Measurements from ENCODE around the gene MUC3A.
"Not testable (repeated sequence)": the region's sequence is repeated elsewhere in the genome, so short reads cannot be mapped to it uniquely, and the experiment has no call there.

The MUC3A gene

DNA sequence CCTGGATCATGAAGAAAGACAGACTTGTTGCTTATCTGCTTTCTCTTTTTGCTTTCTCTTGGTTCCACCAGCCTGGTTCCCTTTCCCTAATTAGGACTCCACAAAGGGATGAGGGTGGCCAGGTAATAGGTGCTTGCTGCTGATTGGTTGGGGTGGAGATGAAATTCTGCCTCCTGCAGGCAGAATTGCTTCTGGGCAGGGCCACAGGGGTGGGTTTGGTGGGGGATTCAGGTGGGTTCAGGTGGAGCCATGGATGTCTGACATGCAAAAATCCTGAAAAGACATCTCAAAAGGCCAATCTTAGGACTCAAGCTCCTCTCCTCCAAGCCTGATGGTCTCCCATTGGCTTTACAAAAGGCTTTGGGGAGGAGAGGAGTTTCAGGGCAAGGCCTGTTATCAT, 28.3 kb upstream of the MUC3A start:
- no peak overlapping the region for H2AFZ ChIP-seq (ENCODE audit: low read depth, low read length)
- no peaks in the 10 kb centered on the region for H3K9me3 ChIP-seq (ENCODE audit: insufficient read depth, low read length, severe bottlenecking)
- H3K27me3 ChIP-seq (ENCODE audit: insufficient read depth, low read length, poor library complexity) = no peaks in the 10 kb centered on the region
- no peaks in the 10 kb centered on the region for H3K79me2 ChIP-seq (ENCODE audit: insufficient read depth, low read length)
- H3K4me3 ChIP-seq (ENCODE audit: low read depth in 1 of 2, low read length in 2 of 2) = no peak overlapping the region
- H3K4me1 ChIP-seq (ENCODE audit: insufficient read depth, low read length) = no peaks in the 10 kb centered on the region
- no peak overlapping the region for H3K9ac ChIP-seq (ENCODE audit: low read depth, low read length)
- ATAC-seq (ENCODE audit: insufficient read depth, low read depth) = no peak
- no peak for TF ChIP-seq EZH2 (IDR thresholded peaks at IDR 0.05; ENCODE audit: borderline replicate concordance, low read depth, low read length, severe bottlenecking)
- TF ChIP-seq, protein P1, sequence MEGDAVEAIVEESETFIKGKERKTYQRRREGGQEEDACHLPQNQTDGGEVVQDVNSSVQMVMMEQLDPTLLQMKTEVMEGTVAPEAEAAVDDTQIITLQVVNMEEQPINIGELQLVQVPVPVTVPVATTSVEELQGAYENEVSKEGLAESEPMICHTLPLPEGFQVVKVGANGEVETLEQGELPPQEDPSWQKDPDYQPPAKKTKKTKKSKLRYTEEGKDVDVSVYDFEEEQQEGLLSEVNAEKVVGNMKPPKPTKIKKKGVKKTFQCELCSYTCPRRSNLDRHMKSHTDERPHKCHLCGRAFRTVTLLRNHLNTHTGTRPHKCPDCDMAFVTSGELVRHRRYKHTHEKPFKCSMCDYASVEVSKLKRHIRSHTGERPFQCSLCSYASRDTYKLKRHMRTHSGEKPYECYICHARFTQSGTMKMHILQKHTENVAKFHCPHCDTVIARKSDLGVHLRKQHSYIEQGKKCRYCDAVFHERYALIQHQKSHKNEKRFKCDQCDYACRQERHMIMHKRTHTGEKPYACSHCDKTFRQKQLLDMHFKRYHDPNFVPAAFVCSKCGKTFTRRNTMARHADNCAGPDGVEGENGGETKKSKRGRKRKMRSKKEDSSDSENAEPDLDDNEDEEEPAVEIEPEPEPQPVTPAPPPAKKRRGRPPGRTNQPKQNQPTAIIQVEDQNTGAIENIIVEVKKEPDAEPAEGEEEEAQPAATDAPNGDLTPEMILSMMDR (IDR thresholded peaks at IDR 0.05; ENCODE audit: borderline replicate concordance, extremely low read depth, low read length, poor library complexity, severe bottlenecking) = no peak
- no peaks in the 10 kb centered on the region for H3K36me3 ChIP-seq (ENCODE audit: insufficient read depth, low read length)
- H3K27ac ChIP-seq (ENCODE audit: low read length) = no peak overlapping the region
- no peak for DNase-seq
- H4K20me1 ChIP-seq (ENCODE audit: insufficient read depth, low read length) = no peaks in the 10 kb centered on the region
- H3K4me2 ChIP-seq (ENCODE audit: insufficient read depth, low read length) = no peak overlapping the region

DNA sequence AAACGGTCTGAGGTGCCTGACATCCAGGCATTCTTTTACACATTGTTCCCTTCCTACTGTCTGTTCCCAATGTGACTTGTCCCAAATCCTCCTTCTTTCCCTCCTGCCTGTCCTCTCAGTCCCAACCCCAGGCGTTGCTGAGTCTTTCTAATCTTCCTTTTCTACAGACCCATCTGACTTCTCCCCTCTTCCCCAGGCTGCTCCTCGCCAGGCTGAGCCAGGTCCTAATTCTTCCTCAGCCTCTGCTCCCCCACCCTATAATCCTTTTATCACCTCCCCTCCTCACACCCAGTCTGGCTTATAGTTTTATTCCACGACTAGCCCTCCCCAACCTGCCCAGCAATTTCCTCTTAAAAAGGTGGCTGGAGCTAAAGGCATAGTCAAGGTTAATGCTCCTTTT, 25.7 kb upstream of the MUC3A start:
- H4K20me1 ChIP-seq (ENCODE audit: insufficient read depth, low read length); H3K9me3 ChIP-seq (ENCODE audit: insufficient read depth, low read length, severe bottlenecking); H3K4me2 ChIP-seq (ENCODE audit: insufficient read depth, low read length); H3K79me2 ChIP-seq (ENCODE audit: insufficient read depth, low read length); H3K9ac ChIP-seq (ENCODE audit: low read depth, low read length); ATAC-seq (ENCODE audit: insufficient read depth, low read depth); H3K27ac ChIP-seq (ENCODE audit: low read length); DNase-seq; H3K27me3 ChIP-seq (ENCODE audit: insufficient read depth, low read length, poor library complexity); H3K36me3 ChIP-seq (ENCODE audit: insufficient read depth, low read length); H3K4me3 ChIP-seq (ENCODE audit: low read depth in 1 of 2, low read length in 2 of 2); H3K4me1 ChIP-seq (ENCODE audit: insufficient read depth, low read length); H2AFZ ChIP-seq (ENCODE audit: low read depth, low read length): not testable (repeated sequence)

DNA sequence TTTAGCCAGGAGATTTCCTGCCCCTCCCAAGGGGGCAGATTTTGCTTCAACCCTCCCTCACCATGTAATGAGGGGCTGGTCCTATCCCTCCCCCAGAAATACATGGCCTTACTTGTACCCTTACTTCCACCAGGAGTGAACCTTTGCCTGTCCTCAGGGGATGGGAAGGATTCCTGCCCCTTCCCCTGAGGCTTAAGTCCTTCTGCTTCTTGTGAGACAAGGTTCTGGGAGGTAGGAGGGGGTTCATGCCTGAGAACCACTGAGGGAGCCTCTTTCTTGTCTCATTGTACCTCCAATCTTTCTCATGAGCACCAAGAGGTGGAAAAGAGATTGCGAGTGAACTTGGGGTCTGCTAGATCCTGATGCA, 19.5 kb upstream of the MUC3A start:
- Histone ChIP-seq H3K27ac (ENCODE audit: low read length) (no peak overlapping the region), H3K36me3 (ENCODE audit: insufficient read depth, low read length) (no peaks in the 10 kb centered on the region), H4K20me1 (ENCODE audit: insufficient read depth, low read length) (no peaks in the 10 kb centered on the region), H3K4me2 (ENCODE audit: insufficient read depth, low read length) (no peak overlapping the region), H3K79me2 (ENCODE audit: insufficient read depth, low read length) (no peaks in the 10 kb centered on the region), H3K27me3 (ENCODE audit: insufficient read depth, low read length, poor library complexity) (no peaks in the 10 kb centered on the region), H3K9me3 (ENCODE audit: insufficient read depth, low read length, severe bottlenecking) (no peaks in the 10 kb centered on the region), H3K9ac (ENCODE audit: low read depth, low read length) (no peak overlapping the region), H3K4me1 (ENCODE audit: insufficient read depth, low read length) (no peaks in the 10 kb centered on the region), H2AFZ (ENCODE audit: low read depth, low read length) (no peak overlapping the region), H3K4me3 (ENCODE audit: low read depth in 1 of 2, low read length in 2 of 2) (no peak overlapping the region)
- TF ChIP-seq, protein P1 (IDR thresholded peaks at IDR 0.05; ENCODE audit: borderline replicate concordance, extremely low read depth, low read length, poor library complexity, severe bottlenecking) = no peak
- TF ChIP-seq EZH2 (IDR thresholded peaks at IDR 0.05; ENCODE audit: borderline replicate concordance, low read depth, low read length, severe bottlenecking) = no peak
- no peak for ATAC-seq (ENCODE audit: insufficient read depth, low read depth)
- DNase-seq = no peak

DNA sequence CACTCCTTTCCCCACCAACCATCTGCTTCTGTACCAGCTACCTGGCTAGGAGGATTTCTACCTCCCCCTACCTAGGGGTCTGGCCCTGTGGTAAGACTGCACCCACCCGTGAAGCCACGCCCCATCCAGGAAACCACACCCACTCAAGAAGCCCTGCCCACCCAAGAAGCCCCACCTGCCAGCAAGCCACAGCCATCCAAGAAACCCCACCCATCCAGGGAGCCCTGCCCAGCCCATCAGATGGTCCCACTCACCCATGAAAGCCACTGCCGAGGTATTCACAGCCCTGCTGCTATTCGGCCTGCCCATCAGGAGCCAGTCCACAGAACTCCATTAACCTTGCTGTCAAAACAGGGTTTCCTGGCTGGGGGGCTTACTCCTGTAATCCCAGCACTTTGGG, 15.6 kb upstream of the MUC3A start:
- Histone ChIP-seq H3K9ac (ENCODE audit: low read depth, low read length) (no peak overlapping the region), H2AFZ (ENCODE audit: low read depth, low read length) (no peak overlapping the region), H3K4me2 (ENCODE audit: insufficient read depth, low read length) (no peak overlapping the region), H3K27me3 (ENCODE audit: insufficient read depth, low read length, poor library complexity) (no peaks in the 10 kb centered on the region), H3K4me3 (ENCODE audit: low read depth in 1 of 2, low read length in 2 of 2) (no peak overlapping the region), H3K79me2 (ENCODE audit: insufficient read depth, low read length) (no peaks in the 10 kb centered on the region), H3K9me3 (ENCODE audit: insufficient read depth, low read length, severe bottlenecking) (no peaks in the 10 kb centered on the region), H3K36me3 (ENCODE audit: insufficient read depth, low read length) (no peaks in the 10 kb centered on the region), H4K20me1 (ENCODE audit: insufficient read depth, low read length) (no peaks in the 10 kb centered on the region), H3K4me1 (ENCODE audit: insufficient read depth, low read length) (no peaks in the 10 kb centered on the region), H3K27ac (ENCODE audit: low read length) (no peak overlapping the region)
- DNase-seq (no peak), ATAC-seq (ENCODE audit: insufficient read depth, low read depth) (no peak)
- TF ChIP-seq, protein P1 (IDR thresholded peaks at IDR 0.05; ENCODE audit: borderline replicate concordance, extremely low read depth, low read length, poor library complexity, severe bottlenecking) = no peak
- TF ChIP-seq EZH2 (IDR thresholded peaks at IDR 0.05; ENCODE audit: borderline replicate concordance, low read depth, low read length, severe bottlenecking) = no peak

DNA sequence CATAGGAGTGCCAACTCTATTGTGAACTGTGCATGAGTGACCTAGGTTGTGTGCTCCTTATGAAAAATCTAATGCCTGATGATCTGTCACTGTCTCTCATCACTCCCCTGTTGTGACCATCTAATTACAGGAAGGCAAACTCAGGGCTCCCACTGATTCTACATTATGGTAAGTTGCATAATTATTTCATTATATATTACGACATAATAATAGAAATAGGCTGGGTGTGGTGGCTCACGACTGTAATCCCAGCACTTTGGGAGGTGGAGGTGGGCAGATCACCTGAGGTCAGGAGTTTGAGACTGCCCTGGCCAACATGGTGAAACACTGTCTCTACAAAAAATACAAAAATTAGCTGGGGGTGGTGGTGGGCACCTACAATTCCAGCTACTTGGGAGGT, 14.0 kb upstream of the MUC3A start:
- not testable (repeated sequence) for H2AFZ ChIP-seq (ENCODE audit: low read depth, low read length); H3K27me3 ChIP-seq (ENCODE audit: insufficient read depth, low read length, poor library complexity); ATAC-seq (ENCODE audit: insufficient read depth, low read depth); H3K27ac ChIP-seq (ENCODE audit: low read length); H3K4me2 ChIP-seq (ENCODE audit: insufficient read depth, low read length); H3K79me2 ChIP-seq (ENCODE audit: insufficient read depth, low read length); DNase-seq; H3K9ac ChIP-seq (ENCODE audit: low read depth, low read length); H3K9me3 ChIP-seq (ENCODE audit: insufficient read depth, low read length, severe bottlenecking); H3K4me1 ChIP-seq (ENCODE audit: insufficient read depth, low read length); H3K36me3 ChIP-seq (ENCODE audit: insufficient read depth, low read length); H4K20me1 ChIP-seq (ENCODE audit: insufficient read depth, low read length); H3K4me3 ChIP-seq (ENCODE audit: low read depth in 1 of 2, low read length in 2 of 2)

DNA sequence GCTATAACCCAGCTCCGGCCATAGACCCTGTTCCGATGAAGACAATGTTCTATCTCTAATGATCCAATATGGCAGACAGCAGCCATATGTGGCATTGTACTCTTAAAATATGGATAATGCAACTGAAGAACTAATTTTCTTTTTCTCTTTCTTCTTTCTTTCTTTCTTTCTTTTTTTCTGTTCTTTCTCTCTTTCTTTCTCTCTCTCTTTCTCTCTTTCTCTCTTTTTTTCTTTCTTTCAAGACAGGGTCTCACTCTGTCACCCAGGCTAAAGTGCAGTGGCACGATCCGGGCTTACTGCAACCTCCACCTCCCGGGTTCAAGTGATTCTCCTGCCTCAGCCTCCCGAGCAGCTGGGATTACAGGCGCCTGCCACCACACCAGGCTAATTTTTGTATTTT, 13.2 kb upstream of the MUC3A start:
- H4K20me1 ChIP-seq (ENCODE audit: insufficient read depth, low read length); H3K79me2 ChIP-seq (ENCODE audit: insufficient read depth, low read length); H2AFZ ChIP-seq (ENCODE audit: low read depth, low read length); ATAC-seq (ENCODE audit: insufficient read depth, low read depth); H3K4me2 ChIP-seq (ENCODE audit: insufficient read depth, low read length); DNase-seq; H3K4me3 ChIP-seq (ENCODE audit: low read depth in 1 of 2, low read length in 2 of 2); H3K9me3 ChIP-seq (ENCODE audit: insufficient read depth, low read length, severe bottlenecking); H3K4me1 ChIP-seq (ENCODE audit: insufficient read depth, low read length); H3K9ac ChIP-seq (ENCODE audit: low read depth, low read length); H3K27ac ChIP-seq (ENCODE audit: low read length); H3K27me3 ChIP-seq (ENCODE audit: insufficient read depth, low read length, poor library complexity); H3K36me3 ChIP-seq (ENCODE audit: insufficient read depth, low read length): not testable (repeated sequence)

All from DND-41 (cell line).